ENCODE measurements around the gene CCDC92B.

CCDC92B gene

GRCh38 chr17:2704031-2704889 is 45.2 kb downstream of the CCDC92B start:
- Histone ChIP-seq H3K4me3 (ENCODE audit: low read depth, low read length, poor library complexity, severe bottlenecking) (no peak overlapping the region), H4K20me1 (ENCODE audit: insufficient read depth, low read length) (no peaks in the 10 kb centered on the region), H3K27ac (ENCODE audit: low read depth, low read length, poor library complexity, severe bottlenecking) (no peak overlapping the region), H3K36me3 (ENCODE audit: insufficient read depth, low read length) (peaks cover 59% of the 10 kb centered on the region), H3K4me2 (ENCODE audit: low read length) (no peak overlapping the region), H3K4me1 (ENCODE audit: insufficient read depth, low read length, severe bottlenecking) (peaks cover 16% of the 10 kb centered on the region), H3K9ac (ENCODE audit: low read length) (no peak overlapping the region), H3K9me3 (ENCODE audit: low read length) (no peaks in the 10 kb centered on the region), H3K79me2 (ENCODE audit: insufficient read depth, low read length) (peaks cover 41% of the 10 kb centered on the region), H3K27me3 (ENCODE audit: insufficient read depth, low read length) (no peaks in the 10 kb centered on the region), H3F3A (ENCODE audit: insufficient read depth, low read length) (no peaks in the 10 kb centered on the region), H3K9me2 (ENCODE audit: low read depth, low read length) (no peaks in the 10 kb centered on the region), H2AFZ (ENCODE audit: low read length) (no peak overlapping the region)
- no peak for TF ChIP-seq EZH2 (IDR thresholded peaks at IDR 0.05; ENCODE audit: borderline replicate concordance, low read length)
- TF ChIP-seq, protein P1, sequence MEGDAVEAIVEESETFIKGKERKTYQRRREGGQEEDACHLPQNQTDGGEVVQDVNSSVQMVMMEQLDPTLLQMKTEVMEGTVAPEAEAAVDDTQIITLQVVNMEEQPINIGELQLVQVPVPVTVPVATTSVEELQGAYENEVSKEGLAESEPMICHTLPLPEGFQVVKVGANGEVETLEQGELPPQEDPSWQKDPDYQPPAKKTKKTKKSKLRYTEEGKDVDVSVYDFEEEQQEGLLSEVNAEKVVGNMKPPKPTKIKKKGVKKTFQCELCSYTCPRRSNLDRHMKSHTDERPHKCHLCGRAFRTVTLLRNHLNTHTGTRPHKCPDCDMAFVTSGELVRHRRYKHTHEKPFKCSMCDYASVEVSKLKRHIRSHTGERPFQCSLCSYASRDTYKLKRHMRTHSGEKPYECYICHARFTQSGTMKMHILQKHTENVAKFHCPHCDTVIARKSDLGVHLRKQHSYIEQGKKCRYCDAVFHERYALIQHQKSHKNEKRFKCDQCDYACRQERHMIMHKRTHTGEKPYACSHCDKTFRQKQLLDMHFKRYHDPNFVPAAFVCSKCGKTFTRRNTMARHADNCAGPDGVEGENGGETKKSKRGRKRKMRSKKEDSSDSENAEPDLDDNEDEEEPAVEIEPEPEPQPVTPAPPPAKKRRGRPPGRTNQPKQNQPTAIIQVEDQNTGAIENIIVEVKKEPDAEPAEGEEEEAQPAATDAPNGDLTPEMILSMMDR (IDR thresholded peaks at IDR 0.05; ENCODE audit: low read length): no peak

DNA sequence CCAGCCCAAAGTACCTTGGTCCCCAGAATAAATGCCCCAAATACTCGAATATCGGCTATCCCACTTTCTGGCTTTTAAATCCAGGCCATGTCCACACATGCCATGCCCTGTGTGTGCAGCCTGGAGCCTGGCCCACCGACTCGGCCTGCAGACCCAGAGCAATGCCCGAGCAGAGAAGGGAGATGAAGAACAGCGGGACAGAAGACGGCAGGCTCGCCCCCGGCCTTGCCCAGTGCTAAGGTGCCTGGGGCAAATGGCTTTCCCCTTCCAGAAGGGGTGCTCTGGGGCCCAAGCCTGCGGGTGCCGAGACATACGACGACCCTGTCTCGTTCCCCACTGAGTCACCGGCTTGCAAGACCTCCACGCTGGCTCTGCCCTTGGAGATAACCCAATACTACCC is 45.8 kb downstream of the CCDC92B start:
- Histone ChIP-seq H3K9me3 (ENCODE audit: low read length) (no peaks in the 10 kb centered on the region), H3K4me2 (ENCODE audit: low read length) (no peak overlapping the region), H3K9me2 (ENCODE audit: low read depth, low read length) (no peaks in the 10 kb centered on the region), H4K20me1 (ENCODE audit: insufficient read depth, low read length) (no peaks in the 10 kb centered on the region), H3K27ac (ENCODE audit: low read depth, low read length, poor library complexity, severe bottlenecking) (no peak overlapping the region), H3F3A (ENCODE audit: insufficient read depth, low read length) (no peaks in the 10 kb centered on the region), H3K36me3 (ENCODE audit: insufficient read depth, low read length) (peaks cover 66% of the 10 kb centered on the region), H2AFZ (ENCODE audit: low read length) (no peak overlapping the region), H3K9ac (ENCODE audit: low read length) (no peak overlapping the region), H3K4me1 (ENCODE audit: insufficient read depth, low read length, severe bottlenecking) (peaks cover 9% of the 10 kb centered on the region), H3K4me3 (ENCODE audit: low read depth, low read length, poor library complexity, severe bottlenecking) (no peak overlapping the region), H3K27me3 (ENCODE audit: insufficient read depth, low read length) (no peaks in the 10 kb centered on the region), H3K79me2 (ENCODE audit: insufficient read depth, low read length) (peaks cover 35% of the 10 kb centered on the region)
- TF ChIP-seq, protein P1 (IDR thresholded peaks at IDR 0.05; ENCODE audit: low read length): no peak
- TF ChIP-seq EZH2 (IDR thresholded peaks at IDR 0.05; ENCODE audit: borderline replicate concordance, low read length): no peak

DNA sequence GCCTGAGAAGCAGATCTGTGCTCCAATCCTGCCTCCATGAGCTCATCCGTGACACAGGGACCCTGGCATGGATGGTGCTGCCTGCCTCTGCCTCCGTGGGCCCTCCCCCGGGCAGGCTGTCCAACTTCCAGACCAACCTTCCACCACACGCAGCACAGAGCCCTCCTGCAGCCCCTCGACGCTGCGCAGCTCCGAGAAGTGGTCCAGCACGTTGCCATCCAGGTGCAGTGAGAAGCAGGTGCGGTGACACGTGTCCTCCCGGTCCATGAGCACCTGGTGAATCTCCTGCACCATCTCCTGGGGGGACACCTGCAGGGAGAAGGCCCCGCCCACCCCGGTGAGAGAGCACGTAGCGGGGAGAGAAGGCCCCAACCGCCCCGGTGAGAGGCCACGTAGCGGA is 46.3 kb downstream of the CCDC92B start:
- H3K4me2 ChIP-seq (ENCODE audit: low read length): no peak overlapping the region
- no peak overlapping the region for H2AFZ ChIP-seq (ENCODE audit: low read length)
- no peak overlapping the region for H3K4me3 ChIP-seq (ENCODE audit: low read depth, low read length, poor library complexity, severe bottlenecking)
- TF ChIP-seq, protein P1 (IDR thresholded peaks at IDR 0.05; ENCODE audit: low read length): no peak
- no peak for TF ChIP-seq EZH2 (IDR thresholded peaks at IDR 0.05; ENCODE audit: borderline replicate concordance, low read length)
- H3K9me3 ChIP-seq (ENCODE audit: low read length): no peaks in the 10 kb centered on the region
- peaks cover 5% of the 10 kb centered on the region for H3K4me1 ChIP-seq (ENCODE audit: insufficient read depth, low read length, severe bottlenecking)
- no peaks in the 10 kb centered on the region for H3K9me2 ChIP-seq (ENCODE audit: low read depth, low read length)
- H3K27me3 ChIP-seq (ENCODE audit: insufficient read depth, low read length): no peaks in the 10 kb centered on the region
- no peak overlapping the region for H3K9ac ChIP-seq (ENCODE audit: low read length)
- H3K36me3 ChIP-seq (ENCODE audit: insufficient read depth, low read length): peaks cover 70% of the 10 kb centered on the region
- H3K27ac ChIP-seq (ENCODE audit: low read depth, low read length, poor library complexity, severe bottlenecking): no peak overlapping the region
- H3F3A ChIP-seq (ENCODE audit: insufficient read depth, low read length): no peaks in the 10 kb centered on the region
- peaks cover 31% of the 10 kb centered on the region for H3K79me2 ChIP-seq (ENCODE audit: insufficient read depth, low read length)
- H4K20me1 ChIP-seq (ENCODE audit: insufficient read depth, low read length): no peaks in the 10 kb centered on the region
